GM21529 (cell line): Measurements from ENCODE around the gene PI16.

Experiments used
- ATAC-seq: cut with Tn5 transposase; IDR thresholded peaks from one replicate; pipeline ENCODE4 v1.9.1; 2021; ENCODE audit not compliant: unreplicated experiment

PI16 gene

DNA sequence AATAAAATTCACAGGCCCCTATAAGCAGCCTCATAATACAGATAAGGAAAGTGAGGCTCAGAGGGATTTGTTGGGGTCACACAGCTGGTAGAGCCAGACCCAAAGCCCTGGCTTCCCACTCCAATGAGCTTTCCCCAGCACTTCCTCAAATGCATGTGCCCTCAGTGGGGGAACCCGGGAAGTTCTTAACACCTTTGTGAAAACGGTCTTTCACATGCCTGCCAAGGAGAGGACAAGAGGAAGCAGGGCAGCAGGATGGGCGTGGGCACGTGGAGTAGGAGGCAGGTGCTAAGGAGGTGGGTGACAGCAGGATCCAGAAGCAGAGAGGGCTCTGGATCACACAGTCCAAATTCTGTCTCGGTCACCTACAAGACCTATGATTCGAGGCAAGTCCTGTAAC lies 598 bp downstream of the PI16 start:
- no peak for ATAC-seq

DNA sequence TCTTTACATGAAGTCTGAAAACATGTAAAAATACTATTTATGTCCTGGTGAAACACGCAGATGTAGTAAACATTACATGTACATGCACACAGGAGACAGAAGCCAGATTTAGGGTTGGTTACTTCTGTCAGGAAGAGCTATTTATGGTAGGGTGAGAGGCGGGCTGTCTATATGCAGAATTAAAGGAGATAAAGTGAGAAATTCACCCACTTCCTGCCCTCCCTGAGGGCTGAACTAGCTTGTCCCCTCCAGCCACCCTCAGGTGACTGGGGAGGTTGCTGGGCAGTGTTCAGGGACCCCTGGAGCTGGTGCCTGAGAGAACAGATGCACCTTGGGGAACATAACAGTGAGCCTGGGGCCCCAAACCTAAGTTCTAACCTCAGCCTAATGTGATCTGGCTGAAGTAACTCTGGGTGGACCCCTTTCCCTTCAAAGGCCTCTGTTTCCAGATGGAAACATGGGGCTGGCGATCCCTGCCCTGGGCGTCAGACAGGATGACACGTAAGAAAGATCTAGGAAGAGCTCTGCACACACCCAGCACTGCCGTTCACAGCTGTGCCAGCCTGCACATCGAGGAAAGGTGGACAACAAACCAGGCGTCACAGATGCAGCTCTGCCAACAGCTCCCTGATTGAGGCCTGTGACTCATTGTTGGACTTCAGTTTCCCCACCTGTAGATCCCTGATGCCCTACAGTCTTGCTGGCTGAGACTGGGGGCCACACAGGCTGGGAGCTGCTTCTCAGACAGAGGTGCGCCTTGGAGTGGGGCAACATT lies 1.3 kb downstream of the PI16 start:
- ATAC-seq: no peak

DNA sequence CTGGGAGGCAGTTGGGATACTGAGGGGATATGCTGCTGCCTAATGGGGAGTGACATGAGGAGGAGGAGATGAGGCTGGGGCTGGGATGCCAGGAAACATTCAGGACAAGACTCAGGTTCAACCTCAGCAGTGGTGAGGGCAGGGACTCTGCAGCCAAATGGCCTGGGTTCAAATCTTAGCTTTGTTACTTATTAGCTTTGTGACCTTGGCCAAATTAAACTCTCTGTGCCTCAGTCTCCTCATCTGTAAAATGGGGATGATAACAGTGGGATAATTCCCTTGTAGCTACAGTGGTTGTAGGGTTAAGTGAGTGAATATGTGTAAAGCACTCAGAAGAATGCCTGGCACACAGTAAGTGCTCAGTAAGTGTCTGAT lies 1.9 kb downstream of the PI16 start:
- ATAC-seq: no peak

DNA sequence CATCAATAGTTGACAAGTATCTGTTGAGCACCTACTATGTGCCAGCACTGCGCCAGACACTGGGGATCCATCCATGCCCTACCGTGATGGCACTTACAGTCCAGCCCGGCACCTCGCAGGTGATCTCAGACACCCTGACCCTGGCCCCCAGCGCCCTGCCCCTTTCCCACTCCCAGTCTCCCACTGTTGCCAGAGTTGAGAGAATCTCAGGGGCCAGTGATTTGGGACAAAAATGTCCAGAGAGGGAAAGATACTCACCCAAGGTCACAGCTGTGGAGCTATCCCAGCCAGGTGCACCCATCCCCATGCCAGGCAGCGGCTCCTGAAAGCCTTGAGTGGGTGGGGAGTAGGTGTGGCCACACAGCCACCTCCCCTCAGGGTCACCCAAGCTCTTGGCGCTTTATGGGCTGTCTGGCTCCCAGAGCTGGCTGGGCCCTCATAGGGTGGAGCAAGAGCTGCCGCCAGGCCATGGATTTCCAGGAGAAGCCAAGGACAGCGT lies 3.3 kb downstream of the PI16 start:
- ATAC-seq: no peak

DNA sequence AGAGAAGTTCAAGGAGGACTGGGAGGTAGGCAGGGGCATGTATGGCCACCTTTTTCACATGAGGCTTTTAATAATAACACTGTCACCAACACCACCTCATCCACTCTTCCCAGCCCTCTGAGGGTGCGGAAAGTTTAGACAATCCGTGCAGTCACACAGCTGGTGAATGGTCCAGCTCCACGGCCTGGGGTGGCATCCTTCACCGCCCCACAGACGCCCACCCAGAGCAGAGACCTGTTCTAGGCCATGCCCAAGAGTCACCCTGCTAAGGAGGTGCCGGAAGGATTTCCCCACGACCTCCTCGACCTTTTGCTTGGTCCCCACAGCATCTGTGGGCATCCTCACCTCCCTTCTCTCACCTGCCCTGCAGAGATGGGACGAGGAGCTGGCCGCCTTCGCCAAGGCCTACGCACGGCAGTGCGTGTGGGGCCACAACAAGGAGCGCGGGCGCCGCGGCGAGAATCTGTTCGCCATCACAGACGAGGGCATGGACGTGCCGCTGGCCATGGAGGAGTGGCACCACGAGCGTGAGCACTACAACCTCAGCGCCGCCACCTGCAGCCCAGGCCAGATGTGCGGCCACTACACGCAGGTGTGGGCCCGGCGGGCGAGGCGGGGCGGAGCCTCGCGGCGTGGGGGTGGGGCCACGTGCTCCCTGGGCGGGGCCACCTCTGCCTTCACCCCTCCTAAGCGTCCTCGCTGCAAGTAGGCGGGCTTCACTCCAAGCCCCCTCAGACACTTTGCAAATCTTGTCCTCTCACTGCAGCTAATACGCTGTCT lies 4.4 kb downstream of the PI16 start:
- ATAC-seq: no peak

DNA sequence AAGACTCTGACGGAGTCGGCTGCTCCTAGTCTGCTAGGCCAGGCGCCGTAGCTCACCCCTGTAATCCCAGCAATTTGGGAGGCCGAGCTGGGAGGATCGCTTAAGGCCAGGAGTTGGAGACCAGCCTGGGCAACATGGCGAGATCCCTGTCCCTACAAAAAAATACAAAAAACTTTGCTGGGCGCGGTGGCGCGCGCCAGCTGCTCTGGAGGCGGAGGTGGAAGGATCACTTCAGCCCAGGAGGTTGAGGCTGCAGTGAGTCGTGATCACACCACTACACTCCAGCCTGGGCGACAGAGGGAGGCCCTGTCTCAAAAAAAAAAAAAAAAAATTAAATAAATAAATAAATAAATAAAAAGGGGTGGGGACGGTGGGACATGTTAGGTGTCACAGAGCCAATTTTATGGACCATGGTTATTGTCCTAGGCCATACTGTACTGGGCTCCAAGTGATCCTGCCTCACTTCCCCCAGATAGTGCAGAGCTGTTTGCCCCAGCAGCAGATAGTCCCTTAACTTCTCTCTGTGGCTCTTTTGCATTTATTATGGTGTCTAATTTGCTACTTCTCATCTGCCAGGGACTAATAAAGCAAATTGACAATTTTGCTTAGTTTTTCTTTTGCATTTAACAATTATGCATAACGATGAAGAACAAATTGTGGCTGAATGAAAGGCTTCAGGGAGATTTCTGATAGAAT lies 5.2 kb downstream of the PI16 start:
- no peak for ATAC-seq

DNA sequence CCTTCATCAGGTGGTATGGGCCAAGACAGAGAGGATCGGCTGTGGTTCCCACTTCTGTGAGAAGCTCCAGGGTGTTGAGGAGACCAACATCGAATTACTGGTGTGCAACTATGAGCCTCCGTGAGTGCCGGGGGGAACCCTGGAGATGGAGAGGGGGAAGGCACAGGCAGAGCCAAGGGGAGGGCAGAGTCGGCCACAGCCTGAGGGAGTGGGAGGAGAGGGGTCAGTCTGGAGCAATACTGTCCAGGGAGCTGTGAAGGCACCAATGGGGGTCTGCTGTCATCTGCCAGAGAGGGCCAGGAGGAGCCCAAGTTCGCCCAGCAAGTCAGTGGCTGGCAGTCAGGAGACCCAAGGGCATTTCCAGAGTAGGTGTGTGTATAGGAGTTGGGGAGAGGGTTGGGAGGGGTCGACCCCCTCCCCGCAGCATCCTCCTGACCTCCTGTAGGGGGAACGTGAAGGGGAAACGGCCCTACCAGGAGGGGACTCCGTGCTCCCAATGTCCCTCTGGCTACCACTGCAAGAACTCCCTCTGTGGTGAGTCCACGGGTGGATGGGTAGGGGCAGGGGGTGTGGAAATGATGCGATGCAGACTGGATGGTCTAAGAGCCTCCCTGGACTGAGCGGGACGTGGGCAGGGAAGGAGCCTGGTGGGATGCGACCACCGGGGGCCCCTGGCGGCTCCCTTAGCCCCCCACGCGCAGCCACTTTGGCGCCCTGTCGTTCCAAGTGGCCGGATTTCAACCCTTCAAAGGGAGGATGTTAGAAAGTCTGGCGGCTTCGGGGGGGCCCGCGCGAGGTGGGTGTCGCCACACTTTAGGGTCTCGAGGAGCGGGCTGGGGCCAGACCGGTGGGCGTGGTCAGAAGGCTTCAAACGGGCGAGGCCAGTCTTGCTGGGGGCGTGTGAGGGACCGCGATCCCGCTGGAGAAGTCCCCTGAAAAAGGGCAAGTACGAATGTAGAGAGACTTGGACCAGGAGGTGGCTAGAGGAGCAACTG lies 7.2 kb downstream of the PI16 start:
- no peak for ATAC-seq

DNA sequence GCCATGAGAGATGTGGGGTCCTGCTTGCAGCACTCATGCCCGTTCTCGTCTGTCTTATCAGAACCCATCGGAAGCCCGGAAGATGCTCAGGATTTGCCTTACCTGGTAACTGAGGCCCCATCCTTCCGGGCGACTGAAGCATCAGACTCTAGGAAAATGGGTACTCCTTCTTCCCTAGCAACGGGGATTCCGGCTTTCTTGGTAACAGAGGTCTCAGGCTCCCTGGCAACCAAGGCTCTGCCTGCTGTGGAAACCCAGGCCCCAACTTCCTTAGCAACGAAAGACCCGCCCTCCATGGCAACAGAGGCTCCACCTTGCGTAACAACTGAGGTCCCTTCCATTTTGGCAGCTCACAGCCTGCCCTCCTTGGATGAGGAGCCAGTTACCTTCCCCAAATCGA lies 8.3 kb downstream of the PI16 start:
- no peak for ATAC-seq

DNA sequence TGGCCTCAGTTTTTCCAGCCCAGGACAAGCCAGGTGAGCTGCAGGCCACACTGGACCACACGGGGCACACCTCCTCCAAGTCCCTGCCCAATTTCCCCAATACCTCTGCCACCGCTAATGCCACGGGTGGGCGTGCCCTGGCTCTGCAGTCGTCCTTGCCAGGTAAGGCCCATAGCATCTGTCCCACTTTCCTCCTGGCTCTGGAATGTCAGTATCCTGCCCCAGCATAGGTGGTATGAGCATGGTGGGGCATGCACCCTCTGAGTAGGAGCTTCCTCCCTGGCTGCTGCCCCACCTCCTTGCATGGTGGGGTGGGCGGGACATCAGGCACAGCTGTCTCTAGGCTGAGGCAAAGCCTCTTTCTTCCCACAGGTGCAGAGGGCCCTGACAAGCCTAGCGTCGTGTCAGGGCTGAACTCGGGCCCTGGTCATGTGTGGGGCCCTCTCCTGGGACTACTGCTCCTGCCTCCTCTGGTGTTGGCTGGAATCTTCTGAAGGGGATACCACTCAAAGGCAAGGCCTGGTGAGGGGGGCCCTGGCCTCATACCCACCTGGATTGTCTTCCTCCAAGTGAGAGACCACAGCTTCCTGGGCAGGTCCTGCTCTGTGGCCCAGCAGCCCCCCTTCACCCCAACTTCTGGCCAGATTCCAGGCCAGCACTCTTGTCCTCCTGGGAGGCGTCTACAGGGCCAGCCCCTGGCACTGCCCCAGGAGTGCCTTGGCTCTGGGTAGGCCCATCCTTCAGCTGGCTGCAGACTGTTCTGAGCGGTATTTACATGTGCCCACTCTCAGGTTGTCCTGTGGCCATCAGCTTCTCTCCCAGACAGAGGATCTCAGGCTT lies 9.1 kb downstream of the PI16 start:
- peak; percentile 48 for ATAC-seq

DNA sequence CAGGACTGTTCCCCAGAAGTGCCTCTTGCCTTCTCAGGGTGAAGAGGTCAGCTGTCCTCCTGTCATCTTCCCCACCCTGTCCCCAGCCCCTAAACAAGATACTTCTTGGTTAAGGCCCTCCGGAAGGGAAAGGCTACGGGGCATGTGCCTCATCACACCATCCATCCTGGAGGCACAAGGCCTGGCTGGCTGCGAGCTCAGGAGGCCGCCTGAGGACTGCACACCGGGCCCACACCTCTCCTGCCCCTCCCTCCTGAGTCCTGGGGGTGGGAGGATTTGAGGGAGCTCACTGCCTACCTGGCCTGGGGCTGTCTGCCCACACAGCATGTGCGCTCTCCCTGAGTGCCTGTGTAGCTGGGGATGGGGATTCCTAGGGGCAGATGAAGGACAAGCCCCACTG lies 9.8 kb downstream of the PI16 start:
- no peak for ATAC-seq

DNA sequence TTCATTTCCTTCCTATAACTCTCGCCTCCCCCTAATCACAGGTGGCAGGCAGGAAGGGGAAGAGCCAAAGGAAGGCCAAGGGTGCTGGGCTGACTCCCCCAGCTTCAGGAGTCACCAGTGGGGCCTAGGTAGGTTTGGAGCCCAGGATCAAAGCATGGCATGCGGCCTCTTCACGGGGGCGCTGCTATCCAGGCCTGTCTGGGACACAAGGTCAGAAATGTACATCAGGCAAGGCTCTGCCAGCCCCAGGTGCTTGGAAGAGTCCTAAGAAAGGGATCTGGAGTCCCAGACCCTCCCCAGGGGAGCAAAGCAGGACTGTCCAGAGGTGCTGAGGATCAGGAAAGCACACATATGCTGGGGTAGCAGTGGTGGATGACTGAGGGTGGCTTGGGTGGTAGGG lies 10.4 kb downstream of the PI16 start:
- ATAC-seq: no peak

DNA sequence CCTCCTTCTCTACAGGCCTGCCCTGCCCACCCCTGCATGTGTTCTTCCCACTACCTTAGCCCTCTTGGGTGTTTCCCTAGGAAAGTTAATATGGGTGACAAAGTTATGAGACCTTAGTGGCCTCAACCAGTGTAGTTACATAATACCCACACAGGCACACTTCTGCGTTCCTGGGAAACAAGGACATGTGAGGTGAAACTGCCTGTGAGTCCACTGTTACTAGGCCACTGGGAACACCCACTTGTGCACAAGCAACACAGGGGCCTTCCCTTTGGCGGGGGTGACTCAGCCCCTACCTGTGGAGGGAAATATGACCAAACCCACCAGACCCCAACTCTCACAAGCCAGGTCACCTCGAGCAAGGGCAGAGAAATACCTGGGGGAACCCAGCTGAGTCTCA lies 12.8 kb downstream of the PI16 start:
- no peak for ATAC-seq

DNA sequence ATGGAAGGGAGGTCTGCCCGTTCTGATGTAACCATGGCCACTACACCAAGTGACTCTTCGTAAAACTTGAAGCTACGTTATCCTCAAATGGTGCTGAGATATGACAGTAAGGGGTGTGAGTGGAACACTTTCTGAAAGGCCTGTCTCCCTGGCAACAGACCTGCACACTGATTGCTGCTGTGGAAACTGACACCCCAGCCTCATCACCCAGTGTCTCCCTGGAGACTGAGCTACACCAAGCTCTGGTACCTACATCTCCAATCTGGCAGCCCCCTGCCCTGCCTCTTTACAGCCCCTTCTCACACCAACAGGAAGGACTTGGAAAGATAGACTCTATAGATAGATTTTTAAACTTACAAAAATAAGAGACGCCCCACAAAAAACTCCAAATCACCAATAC lies 13.2 kb downstream of the PI16 start:
- ATAC-seq: no peak

DNA sequence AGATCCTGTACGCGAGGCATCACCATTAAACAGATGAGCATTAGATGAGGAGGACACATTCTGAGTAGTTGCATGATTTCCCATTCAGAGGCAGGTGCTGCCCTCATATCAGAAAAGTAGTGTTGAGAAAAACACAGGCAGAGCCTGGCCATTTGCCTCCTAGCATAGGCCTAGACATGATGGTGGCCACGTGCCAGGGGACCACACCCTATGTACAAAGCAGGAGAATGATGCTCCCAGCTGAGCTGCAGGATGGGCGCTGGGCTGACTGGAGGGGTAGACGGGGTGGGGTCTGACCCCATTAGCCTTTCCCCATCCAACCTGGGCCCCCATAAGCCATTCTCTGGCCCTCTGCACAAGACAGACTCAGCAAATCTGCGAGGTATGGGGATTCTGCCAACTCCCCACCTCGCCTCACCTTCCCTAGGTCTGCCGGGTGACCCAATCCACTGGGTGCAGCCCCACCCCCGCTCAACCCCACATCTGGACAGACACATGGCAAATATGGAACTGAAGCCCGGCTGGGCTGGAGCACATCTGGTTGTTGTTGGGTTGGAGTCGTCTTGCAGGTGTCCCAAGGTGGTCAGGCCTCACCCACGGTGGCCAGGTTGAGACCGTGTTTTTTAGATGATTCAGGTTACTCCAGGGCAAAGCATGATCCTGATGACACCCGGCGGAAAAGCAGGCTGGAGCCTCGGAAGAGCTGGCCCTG lies 13.9 kb downstream of the PI16 start:
- ATAC-seq: no peak

DNA sequence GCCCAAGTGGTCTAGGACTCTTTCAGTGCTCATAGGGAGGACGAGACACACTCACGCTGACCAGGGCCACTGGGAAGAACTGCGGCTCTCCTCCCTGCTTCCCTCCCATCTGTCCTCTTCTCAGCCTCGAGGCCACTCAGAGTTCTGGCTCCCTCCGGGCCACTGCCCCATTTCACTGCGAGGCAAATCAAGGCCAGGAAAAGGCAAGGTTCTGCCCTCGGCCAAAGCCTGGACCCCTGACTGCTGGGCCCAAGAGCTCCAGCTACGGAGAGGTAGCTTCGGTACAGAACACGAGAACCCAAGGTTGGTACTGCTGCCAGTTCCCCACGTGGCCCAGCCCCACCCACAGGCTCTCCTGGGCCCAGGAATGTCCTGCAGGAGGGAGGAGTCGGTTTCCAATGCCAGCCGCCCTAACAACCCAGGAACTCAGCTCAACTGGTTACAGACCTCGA lies 14.7 kb downstream of the PI16 start:
- ATAC-seq: no peak

DNA sequence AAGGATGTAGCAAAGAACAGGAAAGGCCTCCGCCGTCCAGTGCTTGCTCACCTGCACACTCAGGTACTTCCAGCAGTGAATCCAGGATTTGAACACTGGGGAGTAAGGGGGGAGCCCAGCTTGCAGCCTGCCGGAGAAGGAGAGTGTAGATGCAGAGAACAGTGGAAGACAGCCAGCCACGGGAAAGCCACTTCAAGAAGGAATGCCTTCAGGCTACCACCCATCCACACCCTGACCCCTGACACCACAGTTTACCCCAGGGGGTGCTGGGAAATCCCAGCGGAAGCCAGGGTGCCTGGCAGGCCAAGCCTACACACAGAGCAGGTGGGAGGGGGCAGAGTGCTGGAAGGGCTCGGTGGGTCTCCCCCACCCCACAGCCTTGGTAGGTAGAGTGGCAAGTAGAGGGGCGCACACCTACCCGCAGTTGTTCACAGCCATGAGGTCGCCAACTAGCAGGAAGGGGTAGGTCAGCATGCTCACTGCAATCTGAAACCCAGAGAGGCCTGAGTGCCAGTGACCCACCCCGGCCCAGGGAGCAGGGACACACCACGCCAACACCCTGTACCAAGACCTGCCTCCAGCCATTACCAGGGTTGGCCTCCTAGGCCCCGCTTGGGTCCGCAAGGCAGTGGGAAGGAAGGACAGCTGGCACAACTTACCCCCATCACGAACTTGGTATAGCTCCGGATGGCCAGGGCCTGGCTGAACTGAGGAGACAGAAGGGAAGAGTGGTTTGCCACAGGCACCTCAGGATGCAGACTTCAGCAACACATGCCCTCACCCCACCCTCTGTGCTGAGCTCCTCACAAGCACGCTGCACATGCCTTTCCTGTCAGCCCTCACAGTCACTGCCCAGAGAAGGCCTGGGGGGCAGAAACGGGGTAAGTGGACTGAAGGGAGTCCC lies 15.7 kb downstream of the PI16 start:
- ATAC-seq: no peak

DNA sequence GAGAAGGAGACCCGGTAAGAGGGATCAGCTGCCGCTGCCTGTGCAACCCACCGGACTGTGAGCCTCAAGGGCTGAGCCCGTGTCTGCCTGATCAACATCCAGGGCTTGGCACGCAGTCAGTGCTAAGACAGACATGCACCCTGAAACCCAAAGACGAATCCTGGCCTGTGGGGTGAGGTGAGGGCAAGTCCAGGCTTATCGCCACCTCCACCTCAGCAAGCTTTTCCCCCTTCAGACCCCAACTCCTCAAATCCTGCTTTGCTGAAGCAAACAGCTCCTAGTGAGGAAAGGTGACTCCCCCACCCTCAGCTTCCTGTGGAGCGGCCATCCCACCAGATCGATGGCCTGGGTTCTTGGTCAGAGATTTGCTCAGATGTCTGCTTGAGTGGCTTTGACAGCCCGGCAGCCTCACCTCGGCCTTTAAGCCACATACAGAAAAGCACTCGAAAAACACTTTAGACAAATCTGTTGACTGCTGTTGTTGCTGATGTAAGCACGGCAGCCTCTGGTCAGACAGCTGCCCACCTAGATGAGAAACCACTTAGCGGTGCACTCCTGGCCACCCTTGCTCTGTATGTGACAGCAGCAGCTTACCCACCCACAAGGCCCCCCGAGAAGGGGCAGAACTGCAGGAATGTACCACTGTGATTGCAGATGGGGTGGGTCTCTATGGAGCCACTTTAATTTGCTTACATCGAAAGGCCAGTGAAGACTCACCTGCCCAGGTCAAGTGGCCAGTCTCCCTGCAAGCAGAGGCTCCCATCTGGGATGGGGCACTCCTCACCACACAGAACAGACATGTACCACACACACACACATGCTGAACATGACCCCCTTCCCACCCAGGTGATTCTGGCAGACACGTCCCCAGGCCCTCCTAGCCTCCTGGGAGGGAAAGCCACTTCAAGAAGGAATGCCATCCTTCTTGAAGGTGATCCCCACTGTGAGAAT lies 16.6 kb downstream of the PI16 start:
- no peak for ATAC-seq
